DND-41 (cell line): ENCODE measurements around the gene EGFL6.

ENCODE experiments used
- CTCF ChIP-seq: IDR thresholded peaks from 2 replicates; pipeline ENCODE4 v1.5.1; 2012; ENCODE audit warnings: borderline replicate concordance, low read length, moderate library complexity, mild to moderate bottlenecking; ENCODE audit not compliant: poor library complexity, severe bottlenecking; ENCODE audit errors: extremely low read depth
- EZH2 ChIP-seq: IDR thresholded peaks from 3 replicates; pipeline ENCODE4 v1.6.1; 2012; ENCODE audit warnings: borderline replicate concordance, low read depth, mild to moderate bottlenecking, moderate library complexity, low read length, inconsistent platforms; ENCODE audit not compliant: severe bottlenecking

- TF ChIP-seq CTCF (no peak), EZH2 (no peak)
Measured at GRCh38 chrX:13666836-13667235, 97.4 kb downstream of the EGFL6 start.
